AG08395 (cell line): ENCODE results near the gene SCN1A.
"Not testable (repeated sequence)": the region's sequence is repeated elsewhere in the genome, so short reads cannot be mapped to it uniquely, and the experiment has no call there.

ENCODE experiments used
- DNase-seq: peaks from one replicate; pipeline ENCODE4 v3.0.0; 2012; ENCODE audit warnings: mixed read lengths, low spot score

SCN1A gene

GRCh38 chr2:166127217-166128155, at the start of gene SCN1A:
Gene SCN1A (minus strand): TSS chr2:166128020. CDS start chr2:166073621, 54,399 bp downstream.
- peak; percentile 34 for DNase-seq

DNA sequence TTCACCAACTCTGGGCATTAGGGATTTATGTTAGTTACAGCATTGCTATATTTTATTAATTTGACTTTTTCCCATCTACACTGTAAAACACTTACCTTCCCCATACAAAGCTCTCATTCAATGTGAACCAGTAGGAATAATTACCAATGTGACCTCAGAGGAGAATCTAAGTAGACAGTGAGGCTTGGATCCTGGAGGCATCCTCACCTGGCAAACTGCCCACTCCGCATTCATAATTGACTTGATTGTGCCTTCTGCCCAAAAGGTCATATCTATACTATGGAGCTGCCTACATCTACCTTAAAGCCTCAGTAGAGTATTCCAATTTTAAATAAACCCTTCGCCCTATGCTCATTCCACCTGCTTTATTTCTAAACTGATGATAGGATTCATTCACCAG, 45.4 kb upstream of the SCN1A start:
- DNase-seq, result no peak

DNA sequence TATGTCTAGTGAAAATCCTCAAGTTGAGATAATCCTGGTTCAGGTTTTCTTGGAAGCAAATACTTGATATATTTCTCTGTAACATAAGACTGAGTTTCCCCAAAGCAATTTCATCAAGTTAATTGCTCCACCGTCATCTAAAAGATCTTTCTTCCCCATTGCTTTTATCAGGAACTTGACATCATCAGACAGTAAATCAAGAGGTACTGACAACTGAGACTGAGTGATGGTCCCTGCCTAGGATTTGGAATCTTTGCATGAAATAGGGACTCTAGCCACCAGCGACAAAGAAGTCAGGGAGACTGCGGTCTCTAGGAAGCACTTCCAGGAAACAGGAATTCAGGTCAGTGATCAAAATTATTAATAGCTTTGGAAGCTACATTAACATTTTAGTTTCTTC, 43.4 kb upstream of the SCN1A start:
- DNase-seq, result no peak

DNA sequence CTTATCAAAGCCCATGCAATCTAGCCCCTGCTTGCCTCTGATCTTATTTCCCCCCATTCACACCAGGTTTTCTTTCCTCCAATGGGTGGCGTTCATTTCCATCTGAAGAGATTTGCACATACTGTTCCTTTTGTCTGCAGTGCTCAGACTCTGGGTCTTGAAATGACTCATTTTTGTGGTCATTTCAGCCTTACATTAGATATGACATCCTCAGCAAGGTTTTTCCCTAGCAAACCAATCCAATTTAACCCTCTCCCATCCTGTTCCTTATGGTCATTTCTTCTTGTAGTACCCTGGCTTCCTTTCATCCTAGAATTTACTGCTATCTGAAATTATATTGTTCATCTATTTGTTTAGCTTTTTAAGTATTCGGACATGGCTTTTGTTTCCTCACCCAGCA, 42.5 kb upstream of the SCN1A start:
- no peak for DNase-seq

- DNase-seq, result no peak
Observed at GRCh38 chr2:166167449-166167848, 39.6 kb upstream of the SCN1A start.

DNA sequence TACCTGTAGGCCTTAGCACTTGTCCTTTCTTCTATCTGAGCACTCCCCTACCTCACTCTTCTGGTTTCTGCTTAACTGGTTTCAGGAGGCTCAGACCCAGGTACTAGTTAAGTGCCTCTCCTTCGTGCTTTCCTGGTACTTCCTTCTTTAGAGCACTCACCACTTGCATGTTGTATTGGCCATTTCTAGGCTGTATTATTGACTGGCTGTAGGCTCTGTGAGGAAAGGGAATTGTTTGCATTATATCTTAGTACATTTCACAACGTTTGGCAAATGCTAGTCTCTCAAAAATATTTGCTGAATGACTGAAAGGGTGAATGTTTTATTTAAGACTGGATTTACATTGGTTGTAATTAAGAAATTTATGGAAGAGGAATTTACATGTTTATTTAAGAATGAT, 36.0 kb upstream of the SCN1A start:
- DNase-seq, result no peak

GRCh38 chr2:166158546-166158945, 30.7 kb upstream of the SCN1A start:
- no peak for DNase-seq

- DNase-seq, result no peak
Observed at GRCh38 chr2:166157578-166157977, 29.8 kb upstream of the SCN1A start.

DNA sequence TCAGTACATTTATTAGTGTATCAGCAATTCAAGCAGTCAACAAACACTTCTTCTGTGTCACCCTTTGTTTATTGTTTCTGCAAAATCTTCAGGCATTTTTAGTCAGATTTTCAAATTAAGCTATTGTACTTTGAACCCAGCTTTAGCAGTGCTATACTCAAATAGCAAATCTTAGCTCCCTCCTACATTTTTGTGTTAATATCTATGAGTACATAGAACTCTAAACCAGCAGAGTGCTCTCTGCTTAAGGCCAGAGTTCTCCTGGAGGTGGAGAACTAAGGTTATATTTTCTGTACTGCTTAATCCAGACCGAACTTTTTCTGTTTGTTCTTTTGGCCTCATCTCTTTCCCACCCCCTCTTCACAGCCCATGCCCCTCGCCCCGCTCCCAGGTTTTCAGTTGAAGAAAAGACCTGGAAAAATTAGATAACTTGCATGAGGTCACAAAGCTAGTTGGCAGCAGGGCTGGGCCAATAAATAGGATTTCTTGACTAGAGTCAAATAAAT, 29.2 kb upstream of the SCN1A start:
- no peak for DNase-seq

GRCh38 chr2:166155589-166155988, 27.8 kb upstream of the SCN1A start:
- DNase-seq, result no peak

GRCh38 chr2:166154685-166155338, 27.0 kb upstream of the SCN1A start:
- DNase-seq, result no peak

GRCh38 chr2:166152064-166152463, 24.2 kb upstream of the SCN1A start:
- no peak for DNase-seq

DNA sequence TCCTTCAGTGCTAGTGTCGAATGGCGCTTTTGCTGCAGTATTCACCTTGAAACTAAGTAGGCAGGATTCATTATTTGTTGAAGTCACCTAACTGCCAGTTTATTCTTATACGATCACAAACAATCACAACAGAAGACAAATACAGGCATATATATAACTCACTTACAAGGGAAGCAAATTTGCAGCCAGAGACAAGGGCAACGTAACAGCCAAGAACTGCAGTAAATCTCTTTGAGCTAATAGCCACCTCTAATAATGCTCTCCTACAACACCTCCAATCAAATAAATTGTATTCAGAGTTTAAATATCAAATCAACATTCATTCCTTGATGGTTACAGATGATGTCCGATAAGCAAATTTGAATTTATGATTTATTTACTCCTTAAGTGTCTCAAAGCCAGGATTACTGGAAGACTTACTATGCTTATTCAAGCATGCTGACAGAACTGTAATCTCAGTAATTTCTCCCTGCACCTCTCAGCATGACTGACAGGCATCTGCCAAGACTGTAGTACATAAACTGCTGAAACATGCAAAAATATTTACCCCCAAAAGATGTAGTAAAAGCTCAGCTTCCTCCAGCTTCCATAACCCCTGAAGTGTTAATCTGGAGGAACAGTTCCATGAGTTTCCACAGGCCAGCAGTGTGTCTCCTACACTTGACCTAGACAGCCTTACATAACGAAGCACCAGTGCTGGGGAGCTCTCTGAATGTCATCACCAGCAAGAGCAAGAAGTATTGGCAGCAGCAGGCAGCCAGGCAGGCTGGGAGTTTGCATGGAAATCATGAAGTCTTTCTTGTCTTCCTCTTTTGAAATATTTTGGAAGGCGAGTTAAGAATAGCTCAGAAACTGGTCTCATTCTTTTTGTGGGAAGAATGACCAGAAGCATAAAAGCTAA, 20.9 kb upstream of the SCN1A start:
- no peak for DNase-seq

DNA sequence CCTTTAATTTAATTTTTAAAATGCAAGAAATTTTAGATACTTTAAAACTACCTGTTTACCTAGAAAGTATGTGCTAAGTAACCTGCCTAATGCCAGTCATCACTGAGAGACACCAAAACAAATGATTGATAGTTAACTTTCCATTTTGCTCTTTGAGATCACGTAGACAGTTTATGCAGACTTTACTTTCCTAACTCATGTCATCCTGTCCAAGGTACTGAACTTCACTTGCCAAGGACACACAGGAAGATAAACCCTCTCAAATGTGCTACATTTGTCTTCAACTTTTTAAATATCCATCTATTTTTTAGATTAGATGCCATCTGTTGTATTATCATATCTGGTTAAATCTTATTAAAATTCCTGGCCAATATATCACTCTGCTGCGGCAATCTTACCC, 20.1 kb upstream of the SCN1A start:
- no peak for DNase-seq

GRCh38 chr2:166144071-166144470, 16.3 kb upstream of the SCN1A start:
- no peak for DNase-seq

- no peak for DNase-seq
Observed at GRCh38 chr2:166140932-166141331, 13.1 kb upstream of the SCN1A start.

DNA sequence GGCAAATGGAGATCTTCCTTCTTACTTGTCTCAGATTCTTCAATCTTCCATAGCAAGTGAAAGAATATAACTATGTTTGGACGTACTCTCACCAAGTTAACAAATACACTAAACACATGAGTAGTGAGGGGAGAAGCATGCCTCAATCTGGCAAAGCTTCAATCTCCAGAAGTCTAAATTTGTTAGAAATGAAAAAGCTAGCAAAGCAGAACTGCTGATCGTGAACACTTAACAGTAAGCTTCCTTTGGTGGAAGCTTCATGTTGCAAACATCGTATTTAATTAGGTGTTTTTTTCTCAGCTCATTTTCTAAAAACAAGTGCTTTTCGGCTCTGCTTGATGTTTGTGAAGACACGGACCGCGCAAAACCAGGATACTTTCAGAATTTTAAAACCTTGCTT, 12.7 kb upstream of the SCN1A start:
- DNase-seq, result no peak

- DNase-seq, result not testable (repeated sequence)
Observed at GRCh38 chr2:166139479-166139878, 11.7 kb upstream of the SCN1A start.

DNA sequence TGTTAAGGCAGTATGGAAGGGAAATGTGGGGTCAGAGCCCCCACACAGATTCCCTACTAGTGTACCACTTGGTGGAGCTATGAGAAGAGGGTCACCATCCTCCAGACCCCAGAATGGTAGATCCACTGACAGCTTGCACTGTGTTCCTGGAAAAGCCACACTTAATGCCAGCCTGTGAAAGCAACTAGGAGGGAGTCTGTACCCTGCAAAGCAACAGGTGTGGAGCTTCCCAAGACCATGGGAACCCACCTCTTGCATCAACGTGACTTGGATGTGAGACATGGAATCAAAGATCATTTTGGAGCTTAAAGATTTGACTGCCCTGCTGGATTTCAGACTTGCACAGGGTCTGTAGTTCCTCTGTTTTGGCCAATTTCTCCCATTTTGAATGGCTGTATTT, 10.8 kb upstream of the SCN1A start:
- DNase-seq, result no peak

GRCh38 chr2:166138144-166138543, 10.3 kb upstream of the SCN1A start:
- DNase-seq, result no peak

DNA sequence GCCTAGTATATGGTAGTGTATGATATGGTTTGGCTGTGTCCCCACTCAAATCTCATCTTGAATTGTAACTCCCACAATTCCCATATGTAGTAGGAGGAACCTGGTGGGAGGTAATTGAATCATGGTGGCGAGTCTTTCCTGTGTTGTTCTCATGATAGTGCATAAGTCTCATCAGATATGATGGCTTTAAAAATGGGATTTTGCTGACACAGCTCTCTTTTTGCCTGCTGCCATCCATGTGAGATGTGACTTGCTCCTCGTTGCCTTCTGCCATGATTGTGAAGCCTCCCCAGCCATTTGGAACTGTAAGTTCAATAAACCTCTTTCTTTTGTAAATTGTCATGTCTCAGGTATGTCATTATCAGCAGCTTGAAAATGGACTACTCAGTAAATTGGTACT, 9.5 kb upstream of the SCN1A start:
- no peak for DNase-seq

- no peak for DNase-seq
Observed at GRCh38 chr2:166135849-166136258, 8.0 kb upstream of the SCN1A start.
